DND-41 (cell line): ENCODE measurements around the gene MISFA.
A peak's percentile ranks its signal among the peaks of the same experiment; 100 is the strongest.

ENCODE experiments used
- ATAC-seq: fragments of 200-7000 bp; cut with Tn5 transposase; 3 replicates; pipeline ENCODE4 v1.9.1; 2021; ENCODE audit warnings: low read depth; ENCODE audit not compliant: insufficient read depth
- DNase-seq: peaks from one replicate; pipeline ENCODE4 v3.0.0-alpha.2; 2020
- H2AFZ ChIP-seq: 2 replicates; pipeline ENCODE4 v1.6.0; 2012; ENCODE audit warnings: low read depth, low read length
- H3K27ac ChIP-seq: 2 replicates; pipeline ENCODE4 v1.5.1; 2012; ENCODE audit warnings: low read length, inconsistent platforms
- H3K27me3 ChIP-seq: fragments of 200-600 bp; sonication (generic); 2 replicates; pipeline ENCODE4 v1.6.0; 2012; ENCODE audit warnings: low read length, mild to moderate bottlenecking, inconsistent platforms; ENCODE audit not compliant: insufficient read depth, poor library complexity
- H3K36me3 ChIP-seq: 2 replicates; pipeline ENCODE4 v1.5.1; 2012; ENCODE audit warnings: low read length, inconsistent platforms; ENCODE audit not compliant: insufficient read depth
- H3K4me1 ChIP-seq: 2 replicates; pipeline ENCODE4 v1.5.1; 2012; ENCODE audit warnings: mild to moderate bottlenecking, low read length; ENCODE audit not compliant: insufficient read depth
- H3K4me2 ChIP-seq: 2 replicates; pipeline ENCODE4 v1.6.0; 2012; ENCODE audit warnings: mild to moderate bottlenecking, moderate library complexity, low read length, inconsistent platforms; ENCODE audit not compliant: insufficient read depth
- H3K4me3 ChIP-seq, 2 experiments: fragments of 200-600 bp in 1 of 2; shearing (Covaris generic) in 1 of 2; 2 replicates each; pipeline ENCODE4 v1.5.1; 2012 to 2016; ENCODE audit warnings: inconsistent platforms in 2 of 2, low read length in 2 of 2, mild to moderate bottlenecking in 2 of 2, low read depth in 1 of 2, moderate library complexity in 1 of 2
- H3K79me2 ChIP-seq: 2 replicates; pipeline ENCODE4 v1.6.0; 2012; ENCODE audit warnings: low read length, inconsistent platforms; ENCODE audit not compliant: insufficient read depth
- H3K9ac ChIP-seq: 2 replicates; pipeline ENCODE4 v1.6.0; 2012; ENCODE audit warnings: low read depth, mild to moderate bottlenecking, inconsistent platforms, low read length, moderate library complexity
- H3K9me3 ChIP-seq: 2 replicates; pipeline ENCODE4 v1.5.1; 2012; ENCODE audit warnings: low read length, moderate library complexity, mild to moderate bottlenecking, inconsistent platforms; ENCODE audit not compliant: insufficient read depth, severe bottlenecking
- H4K20me1 ChIP-seq: 2 replicates; pipeline ENCODE4 v1.6.0; 2012; ENCODE audit warnings: low read length; ENCODE audit not compliant: insufficient read depth
- CTCF ChIP-seq: IDR thresholded peaks from 2 replicates; pipeline ENCODE4 v1.5.1; 2012; ENCODE audit warnings: borderline replicate concordance, low read length, moderate library complexity, mild to moderate bottlenecking; ENCODE audit not compliant: poor library complexity, severe bottlenecking; ENCODE audit errors: extremely low read depth
- EZH2 ChIP-seq: IDR thresholded peaks from 3 replicates; pipeline ENCODE4 v1.6.1; 2012; ENCODE audit warnings: borderline replicate concordance, low read depth, mild to moderate bottlenecking, moderate library complexity, low read length, inconsistent platforms; ENCODE audit not compliant: severe bottlenecking

The MISFA gene

GRCh38 chr11:18615628-18616392 is 16.2 kb downstream of the MISFA start:
- no peak overlapping the region for H3K4me3 ChIP-seq
- H2AFZ ChIP-seq: no peak overlapping the region
- no peak overlapping the region for H3K4me2 ChIP-seq
- no peak overlapping the region for H3K27ac ChIP-seq
- no peak for DNase-seq
- peaks cover 55% of the 10 kb centered on the region for H3K79me2 ChIP-seq
- no peak overlapping the region for H3K9ac ChIP-seq
- H3K9me3 ChIP-seq: no peaks in the 10 kb centered on the region
- H4K20me1 ChIP-seq: peaks cover 31% of the 10 kb centered on the region; the same call in 1 of the 2 replicates
- peaks cover 43% of the 10 kb centered on the region for H3K36me3 ChIP-seq
- peaks cover 35% of the 10 kb centered on the region for H3K4me1 ChIP-seq
- no peak for ATAC-seq
- H3K27me3 ChIP-seq: no peaks in the 10 kb centered on the region
- TF ChIP-seq CTCF: no peak
- no peak for TF ChIP-seq EZH2

- Histone ChIP-seq H4K20me1 (peaks cover 46% of the 10 kb centered on the region; the same call in 1 of the 2 replicates), H3K9me3 (no peaks in the 10 kb centered on the region), H3K79me2 (peaks cover 75% of the 10 kb centered on the region), H3K4me2 (peak overlapping the region; percentile 57), H3K4me3 (no peak overlapping the region; a peak in 1 of 4 replicates), H2AFZ (no peak overlapping the region), H3K9ac (peak overlapping the region; percentile 49), H3K27ac (peak overlapping the region; percentile 76), H3K36me3 (peaks cover 31% of the 10 kb centered on the region), H3K4me1 (peaks cover 35% of the 10 kb centered on the region), H3K27me3 (no peaks in the 10 kb centered on the region)
- ATAC-seq: peak; percentile 97
- TF ChIP-seq EZH2 (no peak), CTCF (no peak)
- peak; percentile 77 for DNase-seq
Observed at GRCh38 chr11:18617688-18618341, 18.2 kb downstream of the MISFA start.

GRCh38 chr11:18618342-18619025 is 18.9 kb downstream of the MISFA start:
- no peaks in the 10 kb centered on the region for H3K9me3 ChIP-seq
- H3K27ac ChIP-seq: peak overlapping the region; percentile 76

More at GRCh38 chr11:18618342-18619025, 18.9 kb downstream of the MISFA start:
- DNase-seq (no peak), ATAC-seq (no peak)
- Histone ChIP-seq H3K4me2 (peak overlapping the region; percentile 57), H3K79me2 (peaks cover 79% of the 10 kb centered on the region), H3K36me3 (peaks cover 27% of the 10 kb centered on the region), H3K9ac (peak overlapping the region; percentile 49), H4K20me1 (peaks cover 49% of the 10 kb centered on the region; the same call in 1 of the 2 replicates), H3K27me3 (no peaks in the 10 kb centered on the region), H2AFZ (no peak overlapping the region), H3K4me1 (peaks cover 35% of the 10 kb centered on the region), H3K4me3 (peak overlapping the region in 1 of 2 experiments; percentile 33; a peak in 2 of 4 replicates)
- TF ChIP-seq CTCF (no peak), EZH2 (no peak)
